SJSA1 (cell line): ENCODE data around the gene DCUN1D2. TPM values are rescaled to one million over a fixed set of nuclear protein-coding genes. Genes with fewer than 3 reads are reported as not detected.
"Not testable (repeated sequence)": the region's sequence is repeated elsewhere in the genome, so short reads cannot be mapped to it uniquely, and the experiment has no call there.

Experiments used
- DNase-seq, 2 experiments: peaks; one replicate each; pipeline ENCODE4 v3.0.0-alpha.2; 2015 to 2020; ENCODE audit warnings: low spot score in 2 of 2, low read depth in 1 of 2
- H3K27ac ChIP-seq: fragments of 250-450 bp; sonication (Bioruptor Pico); 2 replicates; pipeline ENCODE4 v1.5.1; 2020; ENCODE audit warnings: mild to moderate bottlenecking, moderate library complexity
- H3K27me3 ChIP-seq: fragments of 250-450 bp; sonication (Bioruptor Pico); replicated peaks from 2 replicates; pipeline ENCODE4 v1.5.1; 2020; ENCODE audit warnings: mild to moderate bottlenecking, moderate library complexity
- H3K36me3 ChIP-seq: fragments of 250-450 bp; sonication (Bioruptor Pico); 2 replicates; pipeline ENCODE4 v1.5.1; 2020; ENCODE audit warnings: mild to moderate bottlenecking
- H3K4me1 ChIP-seq: fragments of 250-450 bp; sonication (Bioruptor Pico); replicated peaks from 2 replicates; pipeline ENCODE4 v1.6.1; 2021; ENCODE audit warnings: mild to moderate bottlenecking
- H3K4me3 ChIP-seq: fragments of 250-450 bp; sonication (Bioruptor Pico); 2 replicates; pipeline ENCODE4 v1.5.1; 2020; ENCODE audit warnings: mild to moderate bottlenecking
- H3K9me3 ChIP-seq: fragments of 250-450 bp; sonication (Bioruptor Pico); replicated peaks from 2 replicates; pipeline ENCODE4 v1.5.1; 2020; ENCODE audit warnings: mild to moderate bottlenecking
- total RNA-seq: library from RNA; depleted of rRNA; stranded (reverse); fragments of >200 nt; shearing (Covaris generic); gene quantifications from 2 replicates; pipeline ENCODE4 v1.2.3, GENCODE V29; 2014

The DCUN1D2 gene
- total RNA-seq, 1 experiment from 2014 or later, result 10.7 TPM

GRCh38 chr13:113474179-113474578 is 16.3 kb downstream of the DCUN1D2 start:
- no peak for DNase-seq
- Histone ChIP-seq H3K36me3 (peaks cover 33% of the 10 kb centered on the region), H3K27ac (no peak overlapping the region), H3K9me3 (no peaks in the 10 kb centered on the region), H3K4me3 (no peak overlapping the region), H3K27me3 (no peaks in the 10 kb centered on the region), H3K4me1 (no peaks in the 10 kb centered on the region)

- no peaks in the 10 kb centered on the region for H3K27me3 ChIP-seq
- DNase-seq, result no peak
- H3K9me3 ChIP-seq, result no peaks in the 10 kb centered on the region
- H3K4me1 ChIP-seq, result no peaks in the 10 kb centered on the region
- no peak overlapping the region for H3K27ac ChIP-seq
- H3K4me3 ChIP-seq, result no peak overlapping the region
- H3K36me3 ChIP-seq, result peaks cover 27% of the 10 kb centered on the region
Measured at GRCh38 chr13:113472355-113473025, 18.0 kb downstream of the DCUN1D2 start.

GRCh38 chr13:113471844-113472243 is 18.7 kb downstream of the DCUN1D2 start:
- Histone ChIP-seq H3K36me3 (peaks cover 28% of the 10 kb centered on the region), H3K4me1 (no peaks in the 10 kb centered on the region), H3K4me3 (no peak overlapping the region), H3K27ac (no peak overlapping the region), H3K9me3 (no peaks in the 10 kb centered on the region), H3K27me3 (no peaks in the 10 kb centered on the region)
- peak in 1 of 2 experiments; percentile 10 for DNase-seq

- not testable (repeated sequence) for DNase-seq, H3K27ac ChIP-seq, H3K27me3 ChIP-seq, H3K9me3 ChIP-seq, H3K4me3 ChIP-seq, H3K4me1 ChIP-seq
- H3K36me3 ChIP-seq, result peaks cover 27% of the 10 kb centered on the region
Measured at GRCh38 chr13:113470635-113471163, 19.8 kb downstream of the DCUN1D2 start.

GRCh38 chr13:113470073-113470472 is 20.4 kb downstream of the DCUN1D2 start:
- H3K27ac ChIP-seq, result no peak overlapping the region

GRCh38 chr13:113469582-113469981 is 20.9 kb downstream of the DCUN1D2 start:
- no peaks in the 10 kb centered on the region for H3K27me3 ChIP-seq
- H3K4me1 ChIP-seq, result no peaks in the 10 kb centered on the region
- no peaks in the 10 kb centered on the region for H3K9me3 ChIP-seq
- H3K36me3 ChIP-seq, result peaks cover 18% of the 10 kb centered on the region
- H3K27ac ChIP-seq, result no peak overlapping the region
- DNase-seq, result no peak
- H3K4me3 ChIP-seq, result no peak overlapping the region

More at GRCh38 chr13:113470073-113470472, 20.4 kb downstream of the DCUN1D2 start:
- Histone ChIP-seq H3K4me1 (no peaks in the 10 kb centered on the region), H3K9me3 (no peaks in the 10 kb centered on the region), H3K27me3 (no peaks in the 10 kb centered on the region), H3K4me3 (no peak overlapping the region), H3K36me3 (peaks cover 23% of the 10 kb centered on the region)
- DNase-seq, result no peak

- Histone ChIP-seq H3K4me3 (no peak overlapping the region), H3K27me3 (no peaks in the 10 kb centered on the region), H3K4me1 (no peaks in the 10 kb centered on the region), H3K36me3 (peaks cover 13% of the 10 kb centered on the region), H3K27ac (no peak overlapping the region), H3K9me3 (no peaks in the 10 kb centered on the region)
- no peak for DNase-seq
Measured at GRCh38 chr13:113468472-113469201, 21.9 kb downstream of the DCUN1D2 start.

GRCh38 chr13:113468029-113468428 is 22.5 kb downstream of the DCUN1D2 start:
- Histone ChIP-seq H3K4me1 (no peaks in the 10 kb centered on the region), H3K27ac (no peak overlapping the region), H3K9me3 (no peaks in the 10 kb centered on the region), H3K4me3 (no peak overlapping the region), H3K36me3 (peaks cover 13% of the 10 kb centered on the region), H3K27me3 (no peaks in the 10 kb centered on the region)
- DNase-seq, result no peak

GRCh38 chr13:113466383-113466782 is 24.1 kb downstream of the DCUN1D2 start:
- DNase-seq, result no peak
- H3K9me3 ChIP-seq, result no peaks in the 10 kb centered on the region
- no peak overlapping the region for H3K27ac ChIP-seq
- no peaks in the 10 kb centered on the region for H3K27me3 ChIP-seq
- peaks cover 16% of the 10 kb centered on the region for H3K36me3 ChIP-seq
- H3K4me3 ChIP-seq, result no peak overlapping the region
- no peaks in the 10 kb centered on the region for H3K4me1 ChIP-seq

- H3K36me3 ChIP-seq, result peaks cover 25% of the 10 kb centered on the region
- no peak for DNase-seq
- no peak overlapping the region for H3K4me3 ChIP-seq
- H3K4me1 ChIP-seq, result no peaks in the 10 kb centered on the region
- no peak overlapping the region for H3K27ac ChIP-seq
- H3K27me3 ChIP-seq, result no peaks in the 10 kb centered on the region
- H3K9me3 ChIP-seq, result no peaks in the 10 kb centered on the region
Measured at GRCh38 chr13:113465300-113465699, 25.2 kb downstream of the DCUN1D2 start.

GRCh38 chr13:113464476-113464875 is 26.0 kb downstream of the DCUN1D2 start:
- Histone ChIP-seq H3K36me3 (peaks cover 32% of the 10 kb centered on the region), H3K27me3 (no peaks in the 10 kb centered on the region), H3K27ac (no peak overlapping the region), H3K4me1 (no peaks in the 10 kb centered on the region), H3K4me3 (no peak overlapping the region), H3K9me3 (no peaks in the 10 kb centered on the region)
- no peak for DNase-seq

GRCh38 chr13:113461022-113461751 is 29.3 kb downstream of the DCUN1D2 start:
- peaks cover 47% of the 10 kb centered on the region for H3K36me3 ChIP-seq
- no peak overlapping the region for H3K4me3 ChIP-seq
- no peaks in the 10 kb centered on the region for H3K9me3 ChIP-seq
- no peaks in the 10 kb centered on the region for H3K4me1 ChIP-seq
- H3K27ac ChIP-seq, result no peak overlapping the region
- H3K27me3 ChIP-seq, result no peaks in the 10 kb centered on the region
- no peak for DNase-seq

- Histone ChIP-seq H3K27ac (no peak overlapping the region), H3K4me3 (no peak overlapping the region), H3K9me3 (no peaks in the 10 kb centered on the region), H3K27me3 (no peaks in the 10 kb centered on the region), H3K36me3 (peaks cover 47% of the 10 kb centered on the region), H3K4me1 (no peaks in the 10 kb centered on the region)
- DNase-seq, result no peak
Measured at GRCh38 chr13:113460599-113460998, 29.9 kb downstream of the DCUN1D2 start.
